ENCODE measurements around the gene HSPA5.

GRCh38 chr9:125277411-125277810, 36.3 kb upstream of the HSPA5 start:
- TF ChIP-seq CTCF (IDR thresholded peaks at IDR 0.05; ENCODE audit: low read depth, low read length, poor library complexity, severe bottlenecking) (no peak), EZH2phosphoT487 (IDR thresholded peaks at IDR 0.05; ENCODE audit: borderline replicate concordance, low read length) (no peak)

All from DOHH2 (cell line).